Activated naive CD8-positive, alpha-beta T cell (primary cell): ENCODE data around the gene DTWD2.
"Not testable (repeated sequence)": the region's sequence is repeated elsewhere in the genome, so short reads cannot be mapped to it uniquely, and the experiment has no call there.

Experiments
- H3K27ac Mint-ChIP-seq: one replicate; pipeline ENCODE4 v1.8.0; 2021; ENCODE audit warnings: mixed read lengths
- H3K27me3 Mint-ChIP-seq: one replicate; pipeline ENCODE4 v1.8.0; 2021; ENCODE audit warnings: mixed read lengths
- H3K36me3 Mint-ChIP-seq: one replicate; pipeline ENCODE4 v1.8.0; 2021; ENCODE audit warnings: mixed read lengths
- H3K4me1 Mint-ChIP-seq: one replicate; pipeline ENCODE4 v1.8.0; 2021; ENCODE audit warnings: low read depth, mixed read lengths
- H3K4me3 Mint-ChIP-seq: one replicate; pipeline ENCODE4 v1.8.0; 2021; ENCODE audit warnings: mild to moderate bottlenecking, mixed read lengths
- H3K9me3 Mint-ChIP-seq: one replicate; pipeline ENCODE4 v1.8.0; 2021; ENCODE audit warnings: low read depth, mixed read lengths

DTWD2 gene

DNA sequence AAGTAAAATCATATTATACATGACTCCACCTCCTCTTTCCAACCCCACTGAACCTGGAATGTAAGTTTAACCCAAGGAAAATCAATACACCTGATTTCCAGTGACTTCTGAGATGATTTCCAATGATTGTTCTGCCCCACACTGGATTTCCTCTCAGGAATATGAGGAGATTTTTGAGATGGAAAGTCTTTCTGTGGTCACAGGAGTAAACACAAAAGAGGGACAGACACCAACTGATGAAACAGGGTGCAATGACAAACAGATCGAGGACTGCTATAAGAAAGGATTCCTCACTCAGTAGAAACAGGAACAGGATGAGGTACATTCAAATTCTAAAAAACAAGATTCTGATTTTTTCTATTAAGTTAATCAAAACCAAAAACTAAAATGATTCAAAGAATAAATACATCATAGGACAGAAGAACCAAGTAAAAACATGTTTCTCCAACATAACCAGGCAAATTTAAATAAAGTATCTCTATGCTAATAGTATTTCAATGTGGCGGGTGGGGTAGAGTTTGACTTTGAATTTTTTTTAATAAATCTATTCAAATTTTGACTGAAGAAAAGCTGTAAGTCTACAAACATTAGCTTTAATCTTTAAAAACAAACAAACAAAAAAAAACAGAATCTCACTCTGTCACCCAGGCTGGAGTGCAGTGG lies 42.1 kb downstream of the DTWD2 start:
- Mint-ChIP-seq H3K27me3 (no peaks in the 10 kb centered on the region), H3K4me3 (no peak overlapping the region), H3K36me3 (peaks cover 10% of the 10 kb centered on the region), H3K4me1 (no peaks in the 10 kb centered on the region), H3K9me3 (no peaks in the 10 kb centered on the region), H3K27ac (no peak overlapping the region)

DNA sequence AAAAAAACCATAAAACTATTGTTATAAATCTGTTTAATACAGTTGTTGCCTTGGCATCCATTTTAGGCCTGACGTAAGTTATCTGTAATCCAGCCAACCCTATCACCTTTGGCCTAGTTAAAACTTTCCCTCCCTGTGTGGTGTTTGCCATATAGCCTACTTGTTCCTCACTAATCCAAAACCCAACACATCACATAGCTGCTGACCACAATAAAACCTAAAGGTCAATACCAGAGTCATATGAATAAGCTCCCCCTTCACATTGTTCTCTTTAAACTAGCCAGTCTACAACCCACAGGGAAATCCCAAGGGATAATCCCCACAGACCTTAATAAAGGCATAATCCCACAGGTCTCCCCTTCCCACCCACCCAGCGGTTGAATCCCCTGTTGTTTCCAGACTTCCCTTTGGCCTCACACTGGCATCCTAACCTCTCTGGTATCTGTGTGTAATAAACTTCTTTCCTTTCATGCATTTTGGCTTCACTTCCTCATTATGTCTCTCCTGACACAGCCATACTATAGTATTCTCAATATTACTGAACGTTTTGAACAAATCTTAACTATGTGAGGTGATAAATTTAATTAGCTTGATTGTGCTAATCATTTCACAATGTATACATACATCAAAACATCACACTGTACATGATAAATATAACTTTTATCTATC lies 50.8 kb downstream of the DTWD2 start:
- Mint-ChIP-seq H3K27ac (no peak overlapping the region), H3K4me1 (no peaks in the 10 kb centered on the region), H3K9me3 (no peaks in the 10 kb centered on the region), H3K4me3 (no peak overlapping the region), H3K27me3 (no peaks in the 10 kb centered on the region), H3K36me3 (peaks cover 17% of the 10 kb centered on the region)

DNA sequence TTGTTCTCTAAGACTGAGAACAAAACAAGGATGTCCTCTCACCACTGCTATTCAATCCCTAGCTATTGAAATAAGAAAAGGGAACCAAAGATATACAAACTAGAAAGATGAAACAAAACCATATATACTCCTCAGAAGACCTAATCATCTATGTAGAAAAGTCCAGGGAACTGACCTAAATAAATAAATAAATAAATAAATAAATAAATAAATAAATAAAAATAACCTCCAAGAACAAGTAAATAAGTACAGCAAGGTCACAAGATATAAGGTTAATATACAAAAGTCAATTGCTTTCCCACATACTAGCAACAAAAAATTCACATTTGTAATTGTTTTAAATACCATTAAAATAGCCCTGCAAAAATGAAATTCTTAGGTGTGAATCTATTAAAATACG lies 54.6 kb downstream of the DTWD2 start:
- Mint-ChIP-seq H3K27ac (no peak overlapping the region), H3K9me3 (no peaks in the 10 kb centered on the region), H3K4me3 (no peak overlapping the region), H3K36me3 (peaks cover 17% of the 10 kb centered on the region), H3K27me3 (no peaks in the 10 kb centered on the region), H3K4me1 (no peaks in the 10 kb centered on the region)

DNA sequence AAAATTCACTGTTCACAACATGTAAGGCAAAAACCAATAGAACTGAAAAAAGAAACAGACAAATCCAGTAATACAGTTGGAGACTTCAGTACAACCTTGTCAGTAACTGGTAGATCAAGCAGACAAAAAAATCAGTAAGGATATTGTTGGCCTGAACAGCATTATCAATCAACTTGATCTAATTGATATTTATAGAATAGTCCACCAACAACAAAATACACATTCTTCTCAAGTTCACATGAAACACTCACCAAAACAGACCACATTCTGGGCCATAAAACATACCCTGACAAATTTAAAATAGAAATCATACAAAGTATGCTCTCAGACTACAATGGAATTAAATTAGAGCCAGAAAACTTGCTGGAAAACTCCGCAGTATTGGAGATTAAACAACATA lies 56.8 kb downstream of the DTWD2 start:
- peaks cover 15% of the 10 kb centered on the region for H3K36me3 Mint-ChIP-seq
- no peak overlapping the region for H3K27ac Mint-ChIP-seq
- no peaks in the 10 kb centered on the region for H3K4me1 Mint-ChIP-seq
- no peaks in the 10 kb centered on the region for H3K9me3 Mint-ChIP-seq
- no peaks in the 10 kb centered on the region for H3K27me3 Mint-ChIP-seq
- no peak overlapping the region for H3K4me3 Mint-ChIP-seq

DNA sequence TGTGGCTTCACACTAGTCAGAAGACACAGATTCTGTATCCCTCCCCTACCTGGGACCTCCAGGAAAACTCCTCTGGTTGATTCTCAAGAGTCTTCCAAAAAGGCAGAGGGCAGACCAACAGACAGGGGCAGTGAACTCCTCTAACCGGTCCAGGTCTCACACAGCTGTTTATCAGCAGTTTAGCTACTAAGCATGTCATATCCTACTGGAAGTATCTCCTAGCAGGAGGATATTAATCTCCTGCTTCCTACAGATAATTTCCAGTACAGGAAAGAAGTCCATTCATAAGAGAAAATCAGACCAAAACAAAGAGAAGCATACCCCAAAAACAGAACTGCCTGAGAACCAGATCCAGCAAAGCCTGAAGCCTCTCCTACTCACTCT lies 64.3 kb downstream of the DTWD2 start:
- Mint-ChIP-seq H3K9me3 (no peaks in the 10 kb centered on the region), H3K27me3 (no peaks in the 10 kb centered on the region), H3K27ac (no peak overlapping the region), H3K36me3 (peaks cover 7% of the 10 kb centered on the region), H3K4me3 (no peak overlapping the region), H3K4me1 (no peaks in the 10 kb centered on the region)

DNA sequence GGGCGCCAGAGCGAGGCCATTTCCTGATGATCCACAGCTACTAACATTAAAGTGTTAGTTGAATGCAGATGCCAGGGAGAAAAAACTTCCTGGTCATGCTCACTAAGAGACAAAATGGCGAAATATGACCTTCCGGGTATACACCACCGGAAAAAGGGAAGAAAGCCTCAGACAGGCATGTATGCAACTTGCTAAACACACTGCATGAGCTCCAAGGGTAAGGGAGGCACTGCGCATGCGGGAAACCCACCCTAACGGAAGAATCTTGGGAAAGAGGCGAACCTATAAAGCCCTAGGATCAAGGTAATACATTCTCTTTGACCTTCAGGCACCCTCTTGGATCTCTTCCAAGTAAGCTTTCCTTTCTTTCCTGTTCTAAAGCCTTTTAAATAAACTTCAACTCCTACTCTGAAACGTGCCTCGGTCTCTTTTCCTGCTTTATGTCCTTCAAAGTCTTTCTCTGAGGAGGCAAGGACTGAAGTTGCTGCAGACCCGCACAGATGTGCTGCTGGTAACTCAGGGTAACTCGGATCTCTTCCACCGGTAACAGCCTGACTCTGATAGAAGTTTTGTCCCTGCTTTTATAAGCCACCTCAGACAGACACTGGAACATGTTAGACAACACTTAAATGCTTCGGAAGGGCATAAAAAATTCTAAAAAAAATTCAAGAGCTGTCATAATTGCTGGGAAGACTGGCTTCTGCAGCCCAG lies 64.9 kb downstream of the DTWD2 start:
- H3K4me3 Mint-ChIP-seq: no peak overlapping the region
- no peaks in the 10 kb centered on the region for H3K4me1 Mint-ChIP-seq
- no peaks in the 10 kb centered on the region for H3K27me3 Mint-ChIP-seq
- no peaks in the 10 kb centered on the region for H3K9me3 Mint-ChIP-seq
- peaks cover 8% of the 10 kb centered on the region for H3K36me3 Mint-ChIP-seq
- no peak overlapping the region for H3K27ac Mint-ChIP-seq

DNA sequence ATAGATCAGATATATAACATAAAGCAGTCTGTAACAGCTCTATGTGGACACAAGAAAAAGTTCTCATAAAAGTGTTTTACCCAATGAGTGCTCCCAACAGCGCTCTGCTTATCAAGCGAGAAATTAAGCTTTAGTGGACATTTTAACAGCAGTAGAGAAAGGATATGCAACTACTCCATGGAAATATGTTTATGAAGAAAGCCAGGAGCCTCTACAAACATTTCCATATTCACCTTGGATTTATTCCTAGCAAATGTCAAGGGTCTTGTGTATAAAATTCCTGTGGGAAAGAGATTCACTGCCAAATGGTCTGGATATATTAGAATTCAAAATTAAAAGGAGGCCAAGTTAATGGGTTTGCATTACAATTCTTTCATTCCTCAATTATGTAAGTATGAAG lies 66.5 kb downstream of the DTWD2 start:
- no peaks in the 10 kb centered on the region for H3K27me3 Mint-ChIP-seq
- H3K4me3 Mint-ChIP-seq: no peak overlapping the region
- H3K36me3 Mint-ChIP-seq: peaks cover 12% of the 10 kb centered on the region
- H3K4me1 Mint-ChIP-seq: no peaks in the 10 kb centered on the region
- no peak overlapping the region for H3K27ac Mint-ChIP-seq
- no peaks in the 10 kb centered on the region for H3K9me3 Mint-ChIP-seq

DNA sequence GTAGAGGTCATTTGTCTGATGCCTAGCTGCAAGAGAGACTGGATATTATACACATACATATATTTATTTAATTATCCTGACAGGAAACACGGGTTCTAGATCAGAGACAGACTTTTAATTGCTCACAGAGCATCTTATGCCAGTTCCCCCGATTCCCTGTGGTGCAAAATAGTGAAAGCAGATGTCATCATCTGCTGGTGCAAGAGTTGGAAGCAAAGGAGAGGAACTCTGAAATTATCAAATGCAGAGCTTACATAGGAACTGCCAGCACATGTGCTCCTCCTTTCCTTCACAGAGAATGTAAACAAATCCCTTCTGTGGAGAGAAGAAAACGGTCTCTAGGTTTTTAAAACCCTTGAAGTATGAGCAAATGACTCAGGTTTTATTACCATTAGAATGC lies 69.3 kb downstream of the DTWD2 start:
- H3K27ac Mint-ChIP-seq: no peak overlapping the region
- H3K4me3 Mint-ChIP-seq: no peak overlapping the region
- H3K36me3 Mint-ChIP-seq: peaks cover 14% of the 10 kb centered on the region
- no peaks in the 10 kb centered on the region for H3K9me3 Mint-ChIP-seq
- H3K4me1 Mint-ChIP-seq: no peaks in the 10 kb centered on the region
- no peaks in the 10 kb centered on the region for H3K27me3 Mint-ChIP-seq

DNA sequence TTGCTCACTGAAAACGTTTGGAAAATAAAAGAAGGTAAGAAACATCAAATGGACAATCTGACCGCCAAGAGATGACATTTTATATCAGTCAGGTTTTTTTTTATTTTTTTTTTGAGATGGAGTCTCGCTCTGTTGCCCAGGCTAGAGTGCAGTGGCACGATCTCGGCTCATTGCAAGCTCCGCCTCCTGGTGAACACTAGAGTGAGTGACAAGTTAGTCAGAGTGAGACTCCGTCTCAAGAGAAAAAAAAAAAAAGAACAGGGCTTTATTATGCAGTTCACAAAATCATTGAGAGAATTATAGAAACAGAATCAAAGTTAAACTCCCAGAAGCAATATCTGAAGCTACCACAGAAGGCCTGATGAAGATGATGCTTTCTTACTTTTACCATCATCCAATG lies 70.1 kb downstream of the DTWD2 start:
- Mint-ChIP-seq H3K27me3 (no peaks in the 10 kb centered on the region), H3K36me3 (peaks cover 14% of the 10 kb centered on the region), H3K9me3 (no peaks in the 10 kb centered on the region), H3K4me3 (no peak overlapping the region), H3K4me1 (no peaks in the 10 kb centered on the region), H3K27ac (no peak overlapping the region)

DNA sequence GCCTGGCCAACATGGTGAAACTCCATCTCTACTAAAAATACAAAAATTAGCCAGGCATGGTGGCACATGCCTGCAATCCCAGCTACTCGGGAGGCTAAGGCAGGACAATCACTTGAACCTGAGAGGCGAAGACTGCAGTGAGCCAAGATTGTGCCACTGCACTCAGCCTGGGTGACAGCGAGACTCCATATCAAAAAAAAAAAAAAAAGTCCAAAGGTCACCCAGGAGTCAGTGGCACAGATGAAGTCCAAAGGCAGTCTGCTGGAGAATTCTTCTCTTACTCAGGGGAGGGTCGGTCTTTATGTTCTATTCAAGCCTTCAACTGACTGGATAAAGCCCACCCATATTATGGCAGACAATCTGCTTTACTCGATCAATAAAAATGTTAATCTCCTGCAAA lies 80.8 kb downstream of the DTWD2 start:
- not testable (repeated sequence) for H3K4me3 Mint-ChIP-seq, H3K27ac Mint-ChIP-seq, H3K27me3 Mint-ChIP-seq, H3K4me1 Mint-ChIP-seq, H3K9me3 Mint-ChIP-seq
- H3K36me3 Mint-ChIP-seq: peaks cover 17% of the 10 kb centered on the region

DNA sequence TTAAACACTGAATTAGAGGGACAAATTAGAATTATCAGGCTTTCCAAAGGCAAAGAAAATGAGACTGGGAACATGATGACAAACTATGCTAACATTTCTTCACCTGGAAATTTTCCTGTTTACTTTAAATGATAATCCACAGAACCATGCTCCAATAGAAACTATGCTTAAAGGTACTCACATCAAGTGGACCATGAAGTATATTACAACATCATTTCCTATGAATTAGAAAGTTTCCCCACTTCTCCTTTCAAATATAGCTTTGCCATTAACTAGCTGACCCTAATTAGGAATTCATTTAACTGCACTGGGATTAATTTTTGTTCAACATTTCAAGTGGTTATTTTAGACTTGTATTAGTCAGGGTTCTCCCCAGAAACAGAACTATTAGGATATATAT lies 81.4 kb downstream of the DTWD2 start:
- no peak overlapping the region for H3K4me3 Mint-ChIP-seq
- H3K4me1 Mint-ChIP-seq: no peaks in the 10 kb centered on the region
- H3K9me3 Mint-ChIP-seq: no peaks in the 10 kb centered on the region
- no peak overlapping the region for H3K27ac Mint-ChIP-seq
- H3K27me3 Mint-ChIP-seq: no peaks in the 10 kb centered on the region
- H3K36me3 Mint-ChIP-seq: peaks cover 17% of the 10 kb centered on the region

DNA sequence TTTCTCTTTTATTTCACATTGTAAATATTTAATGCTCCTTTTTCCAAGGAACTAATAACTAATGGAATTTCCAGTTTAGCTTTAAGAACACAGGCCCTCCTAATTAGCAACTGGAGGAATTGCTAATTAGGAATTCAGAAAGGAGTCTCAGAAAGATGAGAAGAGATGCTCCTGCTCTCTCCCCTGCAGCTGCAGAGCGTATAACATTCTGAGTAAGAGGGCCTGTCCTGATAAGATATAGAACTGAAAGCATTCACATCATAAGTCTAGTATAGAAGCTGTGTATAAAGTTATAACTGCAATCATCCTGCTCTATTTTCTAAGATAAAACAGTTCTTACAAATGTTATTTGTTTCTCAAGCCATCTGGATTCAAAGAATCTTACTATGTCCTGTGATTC lies 83.2 kb downstream of the DTWD2 start:
- peaks cover 8% of the 10 kb centered on the region for H3K36me3 Mint-ChIP-seq
- no peaks in the 10 kb centered on the region for H3K9me3 Mint-ChIP-seq
- no peak overlapping the region for H3K27ac Mint-ChIP-seq
- H3K27me3 Mint-ChIP-seq: no peaks in the 10 kb centered on the region
- no peak overlapping the region for H3K4me3 Mint-ChIP-seq
- no peaks in the 10 kb centered on the region for H3K4me1 Mint-ChIP-seq

DNA sequence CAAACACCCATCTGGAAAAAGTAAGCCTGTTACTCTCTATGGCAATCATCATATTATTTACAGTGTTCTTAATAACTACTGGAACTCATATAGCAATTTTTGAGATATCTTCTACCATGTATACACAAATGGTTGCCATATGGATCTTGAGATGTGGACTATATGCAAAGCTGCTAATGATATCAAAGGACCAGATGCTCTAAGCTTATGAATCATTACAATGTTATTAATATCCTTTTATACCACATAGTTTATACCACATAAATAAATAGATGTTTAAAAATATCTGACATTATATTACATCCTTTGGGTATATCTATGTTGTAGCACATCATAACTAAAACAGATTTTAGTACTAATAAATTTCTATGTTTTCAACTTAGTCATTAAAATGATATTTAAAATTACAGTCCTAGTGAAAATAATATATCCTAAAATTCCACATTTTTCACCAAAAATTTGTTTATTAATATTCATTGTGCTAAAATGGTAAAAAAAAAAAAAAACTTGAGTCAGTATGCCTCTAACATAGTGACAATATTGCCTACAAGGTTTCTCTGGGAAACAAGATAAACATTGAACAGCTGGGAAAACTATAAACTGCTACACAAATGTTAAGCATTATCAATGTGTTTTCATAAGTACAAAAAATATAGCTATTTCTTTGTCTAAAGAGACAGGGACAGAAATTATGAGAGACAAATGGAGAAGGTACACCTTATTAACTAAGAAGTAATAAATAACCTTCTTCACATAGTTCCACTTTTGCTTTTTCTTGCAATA lies 85.5 kb downstream of the DTWD2 start:
- Mint-ChIP-seq H3K36me3 (peaks cover 4% of the 10 kb centered on the region), H3K9me3 (no peaks in the 10 kb centered on the region), H3K27me3 (no peaks in the 10 kb centered on the region), H3K4me3 (no peak overlapping the region), H3K27ac (no peak overlapping the region), H3K4me1 (no peaks in the 10 kb centered on the region)

DNA sequence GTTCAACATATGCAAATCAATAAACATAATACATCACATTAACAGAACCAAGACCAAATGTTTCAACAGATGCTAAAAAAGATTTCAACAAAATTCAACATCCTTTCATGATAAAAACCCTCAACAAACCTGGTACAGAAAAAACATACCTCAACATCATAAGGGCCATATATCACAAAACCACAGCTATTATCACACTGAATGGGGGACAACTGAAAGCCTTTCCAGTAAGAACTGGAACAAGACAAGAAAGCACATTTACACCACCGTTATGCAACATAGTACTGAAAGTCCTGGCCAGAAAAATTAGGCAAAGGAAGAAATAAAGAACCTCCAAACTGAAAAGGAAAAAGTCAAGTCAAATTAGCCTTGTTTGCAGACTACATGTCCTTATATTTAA lies 93.6 kb downstream of the DTWD2 start:
- peaks cover 13% of the 10 kb centered on the region for H3K36me3 Mint-ChIP-seq
- H3K4me1 Mint-ChIP-seq: no peaks in the 10 kb centered on the region
- no peaks in the 10 kb centered on the region for H3K27me3 Mint-ChIP-seq
- no peak overlapping the region for H3K27ac Mint-ChIP-seq
- no peak overlapping the region for H3K4me3 Mint-ChIP-seq
- no peaks in the 10 kb centered on the region for H3K9me3 Mint-ChIP-seq

DNA sequence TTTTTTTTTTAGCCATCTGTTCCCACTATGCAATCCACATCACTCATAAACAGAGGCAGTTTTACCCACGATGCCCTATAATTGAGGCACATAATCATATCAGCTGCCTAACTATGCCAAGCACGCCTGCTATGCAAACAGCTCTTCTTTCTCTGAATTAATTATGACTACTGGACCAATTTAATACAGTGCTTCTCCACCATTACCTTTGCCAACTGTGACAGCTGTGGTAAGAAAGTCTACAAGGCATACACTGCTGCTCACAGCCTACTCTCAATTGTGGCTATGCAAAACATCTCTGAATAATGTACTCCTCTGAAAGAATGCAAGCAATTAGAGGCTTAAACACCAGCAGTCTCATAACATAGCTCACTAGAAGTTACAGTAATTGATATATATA lies 97.1 kb downstream of the DTWD2 start:
- Mint-ChIP-seq H3K27ac (no peak overlapping the region), H3K36me3 (peaks cover 9% of the 10 kb centered on the region), H3K4me1 (no peaks in the 10 kb centered on the region), H3K4me3 (no peak overlapping the region), H3K9me3 (no peaks in the 10 kb centered on the region), H3K27me3 (no peaks in the 10 kb centered on the region)
